PC-3 (cell line): Measurements from ENCODE around the gene PREPL. TPM values are rescaled to one million over a fixed set of nuclear protein-coding genes. Genes with fewer than 3 reads are reported as not detected.

Experiments
- ATAC-seq: fragments of 200-7000 bp; cut with Tn5 transposase; 2 replicates; pipeline ENCODE4 v1.9.1; 2020; ENCODE audit warnings: mild to moderate bottlenecking, moderate library complexity
- BruUV-seq: library from RNA; stranded (reverse); fragments of 400-500 nt; replicated peaks from 2 replicates; lab custom pipeline; 2021; lab: Mats Ljungman, UMichigan
- CTCF ChIA-PET: fragments of 300-600 bp; sonication (Branson Sonifier 250); formaldehyde crosslinking; loops from one replicate; lab custom pipeline; 2022; ENCODE audit warnings: antibody characterized with exemption; lab: Charles Lee
- POLR2A ChIA-PET: fragments of 300-600 bp; sonication (Branson Sonifier 250); formaldehyde crosslinking; loops from one replicate; lab custom pipeline; 2022; ENCODE audit warnings: antibody characterized with exemption; ENCODE audit not compliant: unreplicated experiment; lab: Charles Lee
- DNase-seq: peaks from one replicate; pipeline ENCODE4 v3.0.0-alpha.2; 2015
- H2AFZ ChIP-seq: fragments of 300-600 bp; sonication (generic); 2 replicates; pipeline ENCODE4 v1.6.0; 2016; ENCODE audit warnings: antibody characterized with exemption, low read length
- H3F3A ChIP-seq: fragments of 300-600 bp; sonication (generic); one replicate; pipeline ENCODE4 v1.6.0; 2017; ENCODE audit warnings: antibody characterized with exemption, low read length, control low read depth, mild to moderate bottlenecking; ENCODE audit not compliant: unreplicated experiment
- H3K27ac ChIP-seq: fragments of 300-600 bp; sonication (generic); 2 replicates; pipeline ENCODE4 v1.5.1; 2016; ENCODE audit warnings: mild to moderate bottlenecking, low read length
- H3K27me3 ChIP-seq: fragments of 300-600 bp; sonication (generic); 2 replicates; pipeline ENCODE4 v1.6.1; 2016; ENCODE audit warnings: low read length, mixed read lengths
- H3K36me3 ChIP-seq: fragments of 300-600 bp; sonication (generic); 2 replicates; pipeline ENCODE4 v1.6.1; 2016; ENCODE audit warnings: low read depth, mixed run types, low read length, mixed read lengths
- H3K4me1 ChIP-seq: fragments of 300-600 bp; sonication (generic); 2 replicates; pipeline ENCODE4 v1.5.1; 2016; ENCODE audit warnings: low read length; ENCODE audit not compliant: insufficient read depth
- H3K4me2 ChIP-seq: fragments of 300-600 bp; sonication (generic); 2 replicates; pipeline ENCODE4 v1.6.0; 2016; ENCODE audit warnings: low read length
- H3K4me3 ChIP-seq: fragments of 300-600 bp; sonication (generic); 2 replicates; pipeline ENCODE4 v1.5.1; 2016; ENCODE audit warnings: mild to moderate bottlenecking, low read length, mixed read lengths
- H3K79me2 ChIP-seq: fragments of 300-600 bp; sonication (generic); 2 replicates; pipeline ENCODE4 v1.6.1; 2017; ENCODE audit warnings: low read length, mixed read lengths
- H3K9ac ChIP-seq: fragments of 300-600 bp; sonication (generic); 2 replicates; pipeline ENCODE4 v1.6.0; 2016; ENCODE audit warnings: mild to moderate bottlenecking, low read length
- H3K9me2 ChIP-seq: fragments of 300-600 bp; sonication (generic); replicated peaks from 2 replicates; pipeline ENCODE4 v1.6.1; 2016; ENCODE audit warnings: mixed run types, low read length, mixed read lengths
- H3K9me3 ChIP-seq: fragments of 300-600 bp; sonication (generic); 2 replicates; pipeline ENCODE4 v1.6.1; 2016; ENCODE audit warnings: low read length, mixed read lengths
- H4K20me1 ChIP-seq: fragments of 300-600 bp; sonication (generic); 2 replicates; pipeline ENCODE4 v1.6.1; 2016; ENCODE audit warnings: low read length, mixed read lengths
- EZH2 ChIP-seq: fragments of 300-600 bp; sonication (generic); IDR thresholded peaks from one replicate; pipeline ENCODE4 v1.6.1; 2017; ENCODE audit warnings: antibody characterized with exemption, mild to moderate bottlenecking, low read length; ENCODE audit not compliant: unreplicated experiment
- EZH2phosphoT487 ChIP-seq: fragments of 300-600 bp; sonication (generic); IDR thresholded peaks from 2 replicates; pipeline ENCODE4 v1.6.1; 2018; ENCODE audit warnings: mild to moderate bottlenecking, antibody characterized with exemption, low read length, borderline replicate concordance
- intact Hi-C: fragments of 100-400 bp; cut with micrococcal nuclease; formaldehyde crosslinking; loops from 2 replicates; pipeline ENCODE4 v1.9.0; 2023
- total RNA-seq: library from RNA; depleted of rRNA; stranded (reverse); fragments of >200 nt; gene quantifications from 2 replicates; pipeline ENCODE4 v1.2.3, GENCODE V29; 2014
- TF ChIP-seq, protein P1 (sequence below): fragments of 300-600 bp; sonication (generic); conservative IDR thresholded peaks from 2 replicates; pipeline ENCODE4 v1.5.1; 2017; ENCODE audit warnings: antibody characterized with exemption, low read depth, mild to moderate bottlenecking, low read length

PREPL gene
- total RNA-seq, 1 experiment from 2014 or later, result 36.2 TPM

DNA sequence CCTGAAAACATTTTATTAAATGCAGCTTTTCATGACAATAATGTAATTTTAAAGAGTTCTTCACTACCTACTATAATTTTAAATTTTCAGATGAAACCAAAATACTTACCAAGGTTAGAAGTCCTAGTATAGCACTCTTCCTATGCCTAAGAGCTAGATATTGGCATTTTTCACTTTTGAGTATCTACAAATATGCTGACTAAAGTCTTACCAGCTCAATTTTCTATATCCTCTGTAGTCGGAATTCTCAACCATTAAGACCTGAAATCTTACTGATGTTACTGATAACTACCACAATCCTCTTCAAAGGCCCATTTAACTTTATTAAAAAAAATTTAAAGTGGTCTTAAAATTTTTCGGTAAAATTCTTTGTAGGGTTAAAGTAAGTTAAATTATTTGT, 32.0 kb downstream of the PREPL start:
- DNase-seq (no peak), ATAC-seq (no peak)
- Histone ChIP-seq H3K9me3 (no peaks in the 10 kb centered on the region), H3K9ac (no peak overlapping the region), H4K20me1 (peaks cover 6% of the 10 kb centered on the region; the same call in 1 of the 2 replicates), H3K9me2 (no peaks in the 10 kb centered on the region), H3K79me2 (no peaks in the 10 kb centered on the region), H3K36me3 (peaks cover 20% of the 10 kb centered on the region; the same call in 1 of the 2 replicates), H3K27ac (no peak overlapping the region), H3K27me3 (no peaks in the 10 kb centered on the region), H3F3A (no peaks in the 10 kb centered on the region), H3K4me1 (no peaks in the 10 kb centered on the region), H2AFZ (no peak overlapping the region), H3K4me2 (no peak overlapping the region), H3K4me3 (no peak overlapping the region)
- ChIA-PET CTCF (no interaction called here), POLR2A (interaction anchor here (0.9 kb wide), 1 partner anchor 161 kb away, joined by 23 read pairs; the partner anchor contains the start of gene PPM1B)
- TF ChIP-seq EZH2, result no peak
- no peak for TF ChIP-seq EZH2phosphoT487
- TF ChIP-seq, protein P1, sequence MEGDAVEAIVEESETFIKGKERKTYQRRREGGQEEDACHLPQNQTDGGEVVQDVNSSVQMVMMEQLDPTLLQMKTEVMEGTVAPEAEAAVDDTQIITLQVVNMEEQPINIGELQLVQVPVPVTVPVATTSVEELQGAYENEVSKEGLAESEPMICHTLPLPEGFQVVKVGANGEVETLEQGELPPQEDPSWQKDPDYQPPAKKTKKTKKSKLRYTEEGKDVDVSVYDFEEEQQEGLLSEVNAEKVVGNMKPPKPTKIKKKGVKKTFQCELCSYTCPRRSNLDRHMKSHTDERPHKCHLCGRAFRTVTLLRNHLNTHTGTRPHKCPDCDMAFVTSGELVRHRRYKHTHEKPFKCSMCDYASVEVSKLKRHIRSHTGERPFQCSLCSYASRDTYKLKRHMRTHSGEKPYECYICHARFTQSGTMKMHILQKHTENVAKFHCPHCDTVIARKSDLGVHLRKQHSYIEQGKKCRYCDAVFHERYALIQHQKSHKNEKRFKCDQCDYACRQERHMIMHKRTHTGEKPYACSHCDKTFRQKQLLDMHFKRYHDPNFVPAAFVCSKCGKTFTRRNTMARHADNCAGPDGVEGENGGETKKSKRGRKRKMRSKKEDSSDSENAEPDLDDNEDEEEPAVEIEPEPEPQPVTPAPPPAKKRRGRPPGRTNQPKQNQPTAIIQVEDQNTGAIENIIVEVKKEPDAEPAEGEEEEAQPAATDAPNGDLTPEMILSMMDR, result no peak
- intact Hi-C loops, result no loop called here
- no TSS peak for BruUV-seq

DNA sequence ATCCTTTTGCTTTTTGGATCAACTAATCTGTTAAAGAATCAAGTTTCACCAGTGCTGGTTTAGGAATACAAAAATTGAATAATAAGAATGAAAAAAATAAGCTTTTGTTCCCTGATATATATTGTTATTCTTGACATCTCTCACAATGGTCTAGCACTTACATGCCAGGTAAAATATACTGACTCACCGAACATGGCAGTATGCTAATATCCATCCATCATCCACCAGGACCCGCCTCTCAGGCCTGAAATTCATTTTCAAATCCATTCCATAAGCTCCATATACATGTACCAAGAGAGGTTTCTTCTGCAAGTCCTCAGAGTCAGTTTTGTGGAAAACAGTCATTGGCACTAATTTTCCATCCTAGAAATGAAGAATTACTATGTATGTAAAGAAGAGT, 32.5 kb downstream of the PREPL start:
- no peaks in the 10 kb centered on the region for H3K79me2 ChIP-seq
- no peaks in the 10 kb centered on the region for H3F3A ChIP-seq
- no peak overlapping the region for H3K4me2 ChIP-seq
- H3K36me3 ChIP-seq, result peaks cover 25% of the 10 kb centered on the region; the same call in 1 of the 2 replicates
- no peaks in the 10 kb centered on the region for H3K9me3 ChIP-seq
- H2AFZ ChIP-seq, result no peak overlapping the region
- ChIA-PET CTCF (no interaction called here), POLR2A (interaction anchor here (0.5 to 0.6 kb wide), 2 partner anchors 20 to 297 kb away, joined by 3 to 4 read pairs; no protein-coding TSS in a partner anchor)
- no peaks in the 10 kb centered on the region for H3K4me1 ChIP-seq
- no TSS peak for BruUV-seq
- H3K27ac ChIP-seq, result no peak overlapping the region
- peaks cover 6% of the 10 kb centered on the region; the same call in 1 of the 2 replicates for H4K20me1 ChIP-seq
- no peak overlapping the region for H3K9ac ChIP-seq
- TF ChIP-seq EZH2 (no peak), EZH2phosphoT487 (no peak)
- TF ChIP-seq, protein P1, result no peak
- ATAC-seq (no peak), DNase-seq (no peak)
- intact Hi-C loops, result no loop called here
- no peak overlapping the region for H3K4me3 ChIP-seq
- no peaks in the 10 kb centered on the region for H3K27me3 ChIP-seq
- H3K9me2 ChIP-seq, result no peaks in the 10 kb centered on the region

DNA sequence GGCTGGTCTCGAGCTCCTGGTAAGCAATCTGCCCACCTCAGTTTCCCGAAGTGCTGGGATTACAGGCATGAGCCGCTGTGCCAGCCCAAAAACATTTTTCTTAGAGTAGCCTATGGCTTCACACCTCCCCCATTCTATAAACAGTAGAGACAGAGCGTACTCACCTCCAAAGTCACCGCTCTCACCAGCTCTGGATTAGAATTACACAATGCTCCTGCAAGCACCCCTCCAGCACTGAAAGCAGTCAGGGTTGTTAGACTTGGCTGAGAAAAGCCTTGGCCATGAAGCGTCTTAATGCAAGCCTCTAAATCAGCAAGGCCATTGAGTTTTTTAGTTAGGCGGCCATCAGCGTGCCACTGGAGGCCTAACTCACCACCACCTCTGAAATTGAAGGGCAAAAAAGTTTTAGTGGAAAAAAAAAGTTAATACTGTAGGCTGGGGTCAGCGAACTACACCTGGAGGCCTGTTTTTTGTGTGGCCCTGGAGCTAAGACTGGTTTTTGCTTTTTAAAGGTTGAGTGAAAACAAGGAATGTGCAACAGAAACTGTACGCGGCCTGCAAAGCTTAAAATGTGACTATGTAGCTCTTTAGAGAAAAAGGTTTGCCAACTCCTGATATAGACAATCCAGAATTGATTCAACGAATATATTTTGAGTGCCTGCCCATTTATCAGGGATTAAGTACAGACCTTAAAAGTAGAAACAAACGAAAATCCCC, 34.6 kb downstream of the PREPL start:
- peaks cover 6% of the 10 kb centered on the region; the same call in 1 of the 2 replicates for H4K20me1 ChIP-seq
- no peak overlapping the region for H3K4me3 ChIP-seq
- H3K36me3 ChIP-seq, result peaks cover 36% of the 10 kb centered on the region
- ChIA-PET POLR2A (no interaction called here), CTCF (no interaction called here)
- no peaks in the 10 kb centered on the region for H3K9me3 ChIP-seq
- no peaks in the 10 kb centered on the region for H3K4me1 ChIP-seq
- no peaks in the 10 kb centered on the region for H3K9me2 ChIP-seq
- no TSS peak for BruUV-seq
- H3K79me2 ChIP-seq, result no peaks in the 10 kb centered on the region
- no peaks in the 10 kb centered on the region for H3K27me3 ChIP-seq
- TF ChIP-seq EZH2phosphoT487, result no peak
- no peak for TF ChIP-seq EZH2
- TF ChIP-seq, protein P1, result no peak
- DNase-seq (no peak), ATAC-seq (no peak)
- H3K4me2 ChIP-seq, result no peak overlapping the region
- no peak overlapping the region for H3K9ac ChIP-seq
- H3F3A ChIP-seq, result no peaks in the 10 kb centered on the region
- no peak overlapping the region for H3K27ac ChIP-seq
- H2AFZ ChIP-seq, result no peak overlapping the region
- intact Hi-C loops, result no loop called here
